ENCODE data around the gene TIMM10. TPM values are rescaled to one million over a fixed set of nuclear protein-coding genes. Genes with fewer than 3 reads are reported as not detected.

The TIMM10 gene
- total RNA-seq, 1 experiment from 2014 or later, result 233 TPM

DNA sequence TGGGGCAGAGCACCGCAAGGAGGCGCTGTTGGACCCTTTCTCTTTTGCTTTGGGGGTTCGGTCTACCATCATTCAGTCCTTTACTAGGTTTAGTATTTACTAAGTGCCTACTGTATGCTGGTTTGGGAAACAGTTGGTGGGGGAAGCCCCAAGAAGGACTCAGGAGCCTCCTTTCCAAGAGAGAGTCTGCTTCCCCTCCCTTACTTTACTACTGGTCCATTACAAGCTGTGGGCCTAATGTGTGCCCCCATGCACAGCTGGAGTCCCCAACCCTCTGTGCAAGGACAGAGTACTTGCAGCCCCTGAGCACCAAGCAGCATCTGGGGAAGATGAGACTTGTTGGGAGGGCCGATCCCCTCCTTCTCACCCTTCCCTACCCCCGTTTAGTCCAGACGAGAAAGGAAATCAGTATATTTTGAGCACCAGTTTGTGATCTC, 37.8 kb upstream of the TIMM10 start:
- DNase-seq, result peak; percentile 87
- ATAC-seq, result peak; percentile 7
- Histone ChIP-seq H3K4me2 (ENCODE audit: low read length) (peak overlapping the region; percentile 100), H3K9ac (ENCODE audit: low read length) (peak overlapping the region; percentile 44; the same call in 1 of the 2 replicates), H3K4me3 (ENCODE audit: low read length) (peak overlapping the region; percentile 98), H3K4me1 (ENCODE audit: insufficient read depth, low read length) (peaks cover 20% of the 10 kb centered on the region), H3K27ac (ENCODE audit: low read length) (no peak overlapping the region), H3K27me3 (ENCODE audit: low read length) (no peaks in the 10 kb centered on the region), H3K9me3 (ENCODE audit: low read length) (no peaks in the 10 kb centered on the region), H4K20me1 (ENCODE audit: low read length) (no peaks in the 10 kb centered on the region), H3K79me2 (ENCODE audit: low read length) (no peaks in the 10 kb centered on the region), H2AFZ (ENCODE audit: low read length) (peak overlapping the region; percentile 100), H3F3A (ENCODE audit: low read length, unreplicated experiment) (no peaks in the 10 kb centered on the region), H3K9me2 (replicated peaks; ENCODE audit: low read length) (no peaks in the 10 kb centered on the region), H3K36me3 (ENCODE audit: low read depth, low read length) (no peaks in the 10 kb centered on the region)
- BruUV-seq (replicated peaks), result no TSS peak
- TF ChIP-seq EZH2phosphoT487 (IDR thresholded peaks at IDR 0.05; ENCODE audit: borderline replicate concordance, low read length), result no peak
- TF ChIP-seq, protein P1, sequence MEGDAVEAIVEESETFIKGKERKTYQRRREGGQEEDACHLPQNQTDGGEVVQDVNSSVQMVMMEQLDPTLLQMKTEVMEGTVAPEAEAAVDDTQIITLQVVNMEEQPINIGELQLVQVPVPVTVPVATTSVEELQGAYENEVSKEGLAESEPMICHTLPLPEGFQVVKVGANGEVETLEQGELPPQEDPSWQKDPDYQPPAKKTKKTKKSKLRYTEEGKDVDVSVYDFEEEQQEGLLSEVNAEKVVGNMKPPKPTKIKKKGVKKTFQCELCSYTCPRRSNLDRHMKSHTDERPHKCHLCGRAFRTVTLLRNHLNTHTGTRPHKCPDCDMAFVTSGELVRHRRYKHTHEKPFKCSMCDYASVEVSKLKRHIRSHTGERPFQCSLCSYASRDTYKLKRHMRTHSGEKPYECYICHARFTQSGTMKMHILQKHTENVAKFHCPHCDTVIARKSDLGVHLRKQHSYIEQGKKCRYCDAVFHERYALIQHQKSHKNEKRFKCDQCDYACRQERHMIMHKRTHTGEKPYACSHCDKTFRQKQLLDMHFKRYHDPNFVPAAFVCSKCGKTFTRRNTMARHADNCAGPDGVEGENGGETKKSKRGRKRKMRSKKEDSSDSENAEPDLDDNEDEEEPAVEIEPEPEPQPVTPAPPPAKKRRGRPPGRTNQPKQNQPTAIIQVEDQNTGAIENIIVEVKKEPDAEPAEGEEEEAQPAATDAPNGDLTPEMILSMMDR (conservative IDR thresholded peaks at IDR 0.05; ENCODE audit: low read depth, low read length), result peak; percentile 98; the same call in 1 of the 2 replicates
- CTCF ChIA-PET, result interaction anchor here (0.7 to 1.9 kb wide), 3 partner anchors 15 to 76 kb away, joined by 5 to 23 read pairs (median 10); no protein-coding TSS in a partner anchor
- intact Hi-C loops (cut with micrococcal nuclease), result loop anchor here (1.0 kb wide), 2 partner anchors 37 to 73 kb away; no protein-coding TSS in a partner anchor
- POLR2A ChIA-PET (ENCODE audit: unreplicated experiment), result no interaction called here

DNA sequence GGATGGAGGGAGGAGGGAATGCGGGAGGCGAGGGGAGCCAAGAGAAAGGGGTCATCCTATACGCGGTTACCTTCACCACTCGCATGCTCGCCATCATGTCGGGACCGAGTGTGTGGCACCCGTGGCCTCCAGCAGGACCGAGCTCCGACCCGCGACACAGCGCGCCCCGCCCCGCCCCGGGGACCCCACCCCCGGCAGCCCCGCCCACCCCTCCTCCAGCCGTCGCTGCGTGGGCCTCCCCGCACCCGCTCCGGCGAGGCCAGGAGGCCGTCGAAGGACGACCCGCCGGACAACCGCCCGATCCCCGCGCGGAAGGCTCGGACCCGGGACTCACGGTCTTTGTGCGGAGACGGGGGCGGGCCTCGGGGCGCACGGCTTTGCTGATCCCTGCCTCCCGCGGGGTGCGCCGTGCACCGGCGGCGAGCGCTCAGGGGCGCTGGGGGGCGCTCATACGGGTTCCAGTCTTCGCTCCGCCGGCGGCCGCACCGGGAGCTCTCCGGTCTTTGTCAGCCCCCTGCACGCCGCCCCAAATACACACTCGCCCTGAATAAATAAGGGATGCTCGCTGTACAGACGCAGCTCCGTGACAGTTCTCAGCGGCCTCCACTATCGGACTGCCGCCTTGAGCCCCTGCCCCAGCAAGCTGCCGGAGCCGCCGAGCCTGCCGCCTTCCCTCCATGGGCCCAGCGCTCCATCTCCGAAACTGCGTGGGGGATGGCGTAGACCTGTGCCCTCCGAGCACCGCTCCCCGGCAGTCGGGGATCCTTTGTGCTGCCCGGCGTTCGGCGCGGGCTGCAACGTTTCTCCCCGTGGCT, 37.2 kb upstream of the TIMM10 start, which contains the start of gene UBE2L6:
TSS of gene UBE2L6 (minus strand) at position 158 of the 815 bp plus-strand sequence. CDS start at position 97, 61 bp downstream.
- Histone ChIP-seq H3K9ac (ENCODE audit: low read length) (peak within 1 kb of the TSS; percentile 44), H3K36me3 (ENCODE audit: low read depth, low read length) (no peaks in the 10 kb centered on the region), H2AFZ (ENCODE audit: low read length) (peak within 1 kb of the TSS; percentile 100), H3K4me2 (ENCODE audit: low read length) (peak within 1 kb of the TSS; percentile 100), H3K27ac (ENCODE audit: low read length) (no peak within 1 kb of the TSS), H3K79me2 (ENCODE audit: low read length) (no peaks in the 10 kb centered on the region), H3K9me2 (replicated peaks; ENCODE audit: low read length) (no peaks in the 10 kb centered on the region), H3K27me3 (ENCODE audit: low read length) (no peaks in the 10 kb centered on the region), H4K20me1 (ENCODE audit: low read length) (no peaks in the 10 kb centered on the region), H3K4me1 (ENCODE audit: insufficient read depth, low read length) (peaks cover 20% of the 10 kb centered on the region), H3K9me3 (ENCODE audit: low read length) (no peaks in the 10 kb centered on the region), H3F3A (ENCODE audit: low read length, unreplicated experiment) (no peaks in the 10 kb centered on the region), H3K4me3 (ENCODE audit: low read length) (peak within 1 kb of the TSS; percentile 98)
- ATAC-seq (peak; percentile 81), DNase-seq (no peak)
- TF ChIP-seq EZH2phosphoT487 (IDR thresholded peaks at IDR 0.05; ENCODE audit: borderline replicate concordance, low read length) (no peak), EZH2 (IDR thresholded peaks at IDR 0.05; ENCODE audit: low read length, unreplicated experiment) (no peak)
- TF ChIP-seq, protein P1 (conservative IDR thresholded peaks at IDR 0.05; ENCODE audit: low read depth, low read length), result no peak; the same call in 1 of the 2 replicates
- intact Hi-C loops (cut with micrococcal nuclease), result loop anchor here (1.0 kb wide), 2 partner anchors 36 to 74 kb away; no protein-coding TSS in a partner anchor
- ChIA-PET POLR2A (ENCODE audit: unreplicated experiment) (no interaction called here), CTCF (interaction anchor here (0.6 to 1.9 kb wide), 3 partner anchors 73 to 222 kb away, joined by 3 to 23 read pairs (median 10); no protein-coding TSS in a partner anchor)
- TSS peak; percentile 24 for BruUV-seq (replicated peaks)

Data from PC-3 (cell line).